ENCODE data around the gene KCNB1.
A peak's percentile ranks its signal among the peaks of the same experiment; 100 is the strongest.

KCNB1 gene

GRCh38 chr20:49496553-49497397 is 14.3 kb upstream of the KCNB1 start:
- DNase-seq = no peak

GRCh38 chr20:49496043-49496442 is 13.6 kb upstream of the KCNB1 start:
- no peak for DNase-seq

GRCh38 chr20:49490689-49491088 is 8.2 kb upstream of the KCNB1 start:
- no peak for DNase-seq

GRCh38 chr20:49489688-49490087 is 7.2 kb upstream of the KCNB1 start:
- no peak for DNase-seq

- DNase-seq = no peak
Observed at GRCh38 chr20:49486064-49486463, 3.6 kb upstream of the KCNB1 start.

GRCh38 chr20:49485563-49485962 is 3.1 kb upstream of the KCNB1 start:
- no peak for DNase-seq

GRCh38 chr20:49484180-49485140 is 2.0 kb upstream of the KCNB1 start:
- peak; percentile 13 for DNase-seq

GRCh38 chr20:49483696-49484123 is 1.2 kb upstream of the KCNB1 start:
- DNase-seq = no peak

GRCh38 chr20:49483018-49483695 is 689 bp upstream of the KCNB1 start:
- DNase-seq = no peak

- no peak for DNase-seq
Observed at GRCh38 chr20:49482173-49482572, 295 bp downstream of the KCNB1 start.

GRCh38 chr20:49481116-49481515 is 1.4 kb downstream of the KCNB1 start:
- DNase-seq = no peak

GRCh38 chr20:49480236-49480635 is 2.2 kb downstream of the KCNB1 start:
- DNase-seq = no peak

GRCh38 chr20:49479785-49480184 is 2.7 kb downstream of the KCNB1 start:
- no peak for DNase-seq

GRCh38 chr20:49478754-49479689 is 3.4 kb downstream of the KCNB1 start:
- no peak for DNase-seq

GRCh38 chr20:49478266-49478665 is 4.2 kb downstream of the KCNB1 start:
- no peak for DNase-seq

- DNase-seq = no peak
Observed at GRCh38 chr20:49477200-49477599, 5.3 kb downstream of the KCNB1 start.

- DNase-seq = no peak
Observed at GRCh38 chr20:49476016-49476355, 6.5 kb downstream of the KCNB1 start.

- DNase-seq = no peak
Observed at GRCh38 chr20:49475292-49476015, 7.0 kb downstream of the KCNB1 start.

GRCh38 chr20:49471397-49471796 is 11.1 kb downstream of the KCNB1 start:
- DNase-seq = no peak

GRCh38 chr20:49470922-49471321 is 11.5 kb downstream of the KCNB1 start:
- no peak for DNase-seq

GRCh38 chr20:49469060-49469459 is 13.4 kb downstream of the KCNB1 start:
- no peak for DNase-seq
